Glomerular visceral epithelial cell (primary cell): ENCODE data around the gene ARID2.

Experiments used
- DNase-seq: peaks from one replicate; pipeline ENCODE4 v3.0.0-alpha.2; 2016; ENCODE audit errors: extremely low spot score

ARID2 gene

DNA sequence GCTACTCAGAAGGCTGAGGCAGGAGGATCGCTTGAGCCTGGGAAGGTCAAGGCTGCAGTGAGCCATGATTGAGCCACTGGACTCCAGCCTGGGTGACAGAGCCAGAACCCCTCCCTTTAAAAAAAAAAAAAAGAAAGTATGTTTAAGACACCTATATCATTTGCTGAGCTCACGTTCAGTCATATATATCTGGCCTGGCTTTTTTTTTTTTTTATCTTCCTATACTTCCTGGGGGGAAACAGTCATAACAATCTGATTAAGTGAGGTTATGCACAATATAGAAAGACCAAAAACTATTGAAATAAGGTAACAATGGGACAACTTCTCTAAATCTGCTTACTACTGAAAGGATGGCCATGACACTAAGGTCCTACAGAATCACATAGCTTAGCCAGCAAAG lies 9.4 kb upstream of the ARID2 start:
- DNase-seq, result no peak

DNA sequence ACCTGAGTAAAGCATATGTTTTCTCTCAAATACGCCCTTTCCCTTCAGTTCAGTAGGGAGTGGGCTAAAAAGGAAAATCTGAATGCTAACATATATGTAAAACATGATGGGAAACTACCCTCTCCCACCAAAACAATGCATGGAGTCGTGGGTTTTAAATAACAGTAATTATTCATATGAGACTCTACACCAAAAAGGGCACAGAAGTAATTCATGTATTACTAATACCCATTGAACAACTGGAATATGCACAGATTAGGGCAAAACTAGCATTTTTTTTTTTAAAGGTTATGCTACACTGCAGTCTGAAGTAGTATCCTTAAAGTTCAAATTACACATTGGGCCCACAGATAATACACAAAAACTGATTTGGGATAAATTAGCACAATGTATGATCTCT lies 8.1 kb upstream of the ARID2 start:
- no peak for DNase-seq

DNA sequence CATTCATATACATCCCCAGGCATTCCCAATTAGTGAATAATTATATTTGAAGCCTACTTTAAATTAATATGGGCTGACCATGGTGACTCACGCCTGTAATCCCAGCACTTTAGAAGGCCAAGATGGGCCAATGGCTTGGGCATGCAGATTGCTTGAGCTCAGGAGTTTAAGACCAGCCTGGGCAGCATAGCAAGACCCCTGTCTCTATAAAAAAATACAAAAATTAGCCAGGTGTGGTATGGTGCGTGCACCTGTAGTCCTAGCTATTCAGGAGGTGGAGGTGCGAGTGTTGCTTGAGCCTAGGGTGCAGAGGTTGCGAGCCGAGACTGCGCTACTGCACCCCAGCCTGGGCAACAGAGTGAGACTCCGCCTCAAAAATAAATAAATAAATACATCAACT lies 7.6 kb upstream of the ARID2 start:
- DNase-seq, result no peak

DNA sequence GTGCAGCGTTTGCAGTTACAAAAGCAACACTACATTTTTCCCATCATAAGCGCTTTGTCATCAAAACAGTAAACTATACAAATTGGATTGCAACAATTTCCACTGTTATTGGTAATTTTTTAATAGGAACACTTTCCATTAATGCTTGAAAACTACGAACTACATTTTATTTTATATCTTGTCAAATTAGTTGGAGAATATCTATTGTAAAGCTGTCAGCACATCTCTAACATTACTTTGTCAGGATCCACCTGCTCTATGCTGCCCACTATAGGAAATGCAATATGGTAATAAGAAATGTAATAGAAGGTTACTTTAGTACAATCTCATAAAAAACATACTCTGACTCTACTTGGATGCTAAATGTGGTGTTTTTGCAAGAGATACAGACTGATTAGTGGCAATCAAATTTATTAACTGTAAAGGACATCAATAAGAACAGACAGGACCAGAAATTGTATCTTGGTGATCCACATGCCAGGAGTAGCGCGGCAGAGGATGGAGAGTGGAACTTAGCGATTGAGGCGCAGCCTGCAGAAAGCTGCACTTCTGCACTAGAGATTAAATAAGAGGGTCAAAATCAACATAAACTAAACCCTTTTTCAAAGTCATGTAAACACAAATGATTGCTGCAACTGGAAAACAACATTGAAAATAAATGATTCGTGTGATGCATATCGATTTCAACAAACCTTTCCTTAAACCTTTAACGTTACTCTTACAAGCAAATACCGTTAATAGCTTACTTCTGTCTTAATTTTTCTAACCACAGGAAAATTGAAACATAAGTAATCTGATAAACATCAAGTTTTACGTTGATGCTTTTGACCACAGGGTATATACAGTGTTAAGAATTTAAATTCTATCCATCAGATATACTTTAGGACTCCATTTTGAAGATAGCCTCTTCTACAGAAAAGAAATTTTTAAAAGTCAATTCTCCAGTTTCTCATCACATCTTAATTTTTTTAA lies 3.6 kb upstream of the ARID2 start:
- DNase-seq, result peak; percentile 35

DNA sequence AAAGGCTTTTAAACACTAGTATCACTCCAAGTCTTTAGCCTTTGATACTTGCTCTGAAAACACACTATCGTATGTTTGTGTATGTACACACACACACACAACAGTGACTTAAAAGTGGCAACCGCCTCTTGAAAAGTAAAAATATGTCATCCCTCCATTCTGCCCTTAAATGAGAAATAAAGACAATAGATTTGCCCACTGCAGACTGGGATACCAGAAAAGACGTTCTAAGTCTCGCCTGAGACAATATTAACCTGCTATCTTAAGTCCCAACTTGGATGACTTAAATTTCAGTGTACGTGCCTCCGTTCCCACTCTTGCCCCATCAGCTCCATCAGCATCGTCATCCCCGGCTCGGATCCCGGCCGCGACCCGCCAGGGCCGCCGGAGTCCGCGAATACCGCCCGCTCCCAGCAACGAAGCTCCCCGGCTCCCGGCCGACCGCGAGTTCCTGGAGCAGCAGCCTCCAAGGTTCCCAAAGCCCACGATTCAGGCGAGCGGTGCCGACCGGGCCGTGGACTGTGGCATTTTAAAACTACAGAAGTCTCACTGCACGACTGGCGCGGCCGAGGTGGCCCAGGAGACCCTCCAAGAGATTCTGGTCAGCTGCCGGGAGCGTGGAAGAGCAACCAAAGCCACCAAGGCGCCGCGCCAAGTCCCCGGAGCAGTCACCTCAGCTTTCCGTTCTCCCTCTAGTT lies 2.8 kb upstream of the ARID2 start:
- peak; percentile 38 for DNase-seq

DNA sequence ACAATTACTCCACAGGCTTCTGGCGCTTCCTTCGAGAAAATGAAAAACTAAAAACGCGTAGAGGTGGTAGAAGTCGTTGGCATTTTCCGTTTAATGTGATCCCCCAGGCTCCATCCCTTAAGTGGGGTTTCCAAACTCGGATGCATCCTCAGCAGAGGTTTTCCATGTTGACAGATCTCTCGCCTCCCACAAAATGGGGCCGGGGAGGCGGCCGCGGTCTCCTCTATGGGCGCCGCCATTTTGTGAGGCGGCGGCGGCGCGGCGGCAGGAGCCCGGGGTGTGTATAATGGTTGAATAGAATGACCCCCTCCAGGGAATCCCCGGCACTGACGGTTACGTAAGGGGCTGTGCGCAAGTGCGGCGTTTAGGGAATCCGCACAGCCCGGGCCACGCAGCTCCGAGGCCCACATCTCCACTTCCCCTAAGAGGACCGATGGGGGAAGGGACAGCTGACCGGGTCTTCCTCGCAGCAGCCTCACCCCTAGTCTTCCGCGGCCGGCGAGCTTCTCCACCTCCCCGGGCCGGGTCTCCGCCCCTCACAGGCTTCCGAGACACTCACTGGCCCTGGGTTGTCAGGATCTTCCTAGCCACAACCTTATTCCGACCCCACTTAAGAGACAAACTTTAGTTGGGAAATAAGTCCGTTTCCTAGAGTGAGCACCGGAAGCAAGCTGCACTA lies 2.1 kb upstream of the ARID2 start:
- DNase-seq, result peak; percentile 98

DNA sequence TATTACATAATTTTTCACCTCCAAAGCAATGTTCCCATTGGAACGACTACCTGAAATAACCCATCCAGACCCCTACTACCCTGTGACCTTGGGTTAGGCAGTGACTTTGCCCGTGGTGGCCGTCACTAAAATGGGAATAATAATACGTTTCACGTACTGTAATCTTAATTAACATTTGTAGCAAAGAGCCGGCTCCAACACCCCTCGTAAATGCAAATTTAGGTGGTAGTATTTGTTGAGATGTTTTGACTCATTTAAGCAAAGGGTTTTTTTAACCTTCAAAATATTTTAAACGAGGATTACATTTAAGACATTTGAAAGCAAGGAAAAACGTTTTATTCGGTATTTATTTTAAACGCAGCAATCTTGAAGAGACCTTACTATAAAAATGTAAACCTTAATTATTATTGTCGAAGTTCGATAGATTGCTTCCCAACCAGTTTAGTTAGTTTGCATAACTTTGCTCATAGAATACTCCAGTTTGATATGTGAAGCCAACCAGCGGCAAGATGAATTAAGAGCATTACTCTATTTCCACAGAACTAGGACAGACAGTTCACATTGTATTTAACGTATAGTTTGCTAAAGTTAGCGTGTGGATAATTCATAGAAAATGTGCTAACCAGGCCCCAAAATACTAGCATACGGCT lies 1.4 kb upstream of the ARID2 start:
- no peak for DNase-seq

DNA sequence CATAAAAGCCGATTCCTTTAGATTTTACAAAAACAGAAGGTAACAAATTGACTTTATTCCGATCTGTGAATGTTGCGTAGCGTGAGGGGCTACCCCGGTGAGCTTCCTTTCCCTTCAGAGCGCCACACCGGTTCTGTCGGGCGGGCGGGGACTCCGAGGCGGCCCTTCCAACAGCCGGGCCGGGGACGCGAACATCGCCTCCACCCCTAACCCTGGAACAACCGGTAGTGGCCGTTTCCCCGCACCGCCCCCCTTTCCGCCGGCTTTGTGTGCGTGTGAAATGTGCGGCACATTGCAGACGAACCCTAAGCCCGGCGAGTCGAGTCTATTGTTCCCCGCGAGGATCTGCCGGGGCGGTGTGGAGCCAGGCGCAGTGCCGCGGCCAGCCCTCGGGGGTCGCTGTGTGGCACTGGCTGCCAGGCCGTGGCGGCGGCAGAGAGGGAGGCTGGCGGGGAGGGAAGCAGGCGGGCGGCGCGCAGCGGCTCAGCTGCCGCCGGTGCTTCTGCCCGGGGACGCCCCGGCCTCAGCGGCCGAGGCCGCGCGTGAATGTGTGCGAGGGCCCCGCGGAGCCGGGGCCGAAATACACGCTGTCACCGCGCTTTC lies 775 bp upstream of the ARID2 start:
- DNase-seq, result peak; percentile 96

DNA sequence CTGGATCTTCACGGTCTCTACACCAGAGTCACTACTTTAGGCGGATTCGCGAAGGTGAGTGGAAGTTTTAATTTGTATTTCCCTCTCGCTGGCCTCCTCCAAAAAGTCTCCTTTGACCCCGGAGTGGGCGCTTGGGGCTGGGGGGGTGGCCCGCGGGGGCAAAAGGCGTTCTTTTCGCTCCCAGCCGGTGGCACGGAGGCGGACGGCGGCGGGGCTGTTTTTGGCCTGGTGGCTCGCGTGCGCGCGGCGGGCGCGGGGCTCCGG lies 510 bp downstream of the ARID2 start:
- DNase-seq, result no peak

DNA sequence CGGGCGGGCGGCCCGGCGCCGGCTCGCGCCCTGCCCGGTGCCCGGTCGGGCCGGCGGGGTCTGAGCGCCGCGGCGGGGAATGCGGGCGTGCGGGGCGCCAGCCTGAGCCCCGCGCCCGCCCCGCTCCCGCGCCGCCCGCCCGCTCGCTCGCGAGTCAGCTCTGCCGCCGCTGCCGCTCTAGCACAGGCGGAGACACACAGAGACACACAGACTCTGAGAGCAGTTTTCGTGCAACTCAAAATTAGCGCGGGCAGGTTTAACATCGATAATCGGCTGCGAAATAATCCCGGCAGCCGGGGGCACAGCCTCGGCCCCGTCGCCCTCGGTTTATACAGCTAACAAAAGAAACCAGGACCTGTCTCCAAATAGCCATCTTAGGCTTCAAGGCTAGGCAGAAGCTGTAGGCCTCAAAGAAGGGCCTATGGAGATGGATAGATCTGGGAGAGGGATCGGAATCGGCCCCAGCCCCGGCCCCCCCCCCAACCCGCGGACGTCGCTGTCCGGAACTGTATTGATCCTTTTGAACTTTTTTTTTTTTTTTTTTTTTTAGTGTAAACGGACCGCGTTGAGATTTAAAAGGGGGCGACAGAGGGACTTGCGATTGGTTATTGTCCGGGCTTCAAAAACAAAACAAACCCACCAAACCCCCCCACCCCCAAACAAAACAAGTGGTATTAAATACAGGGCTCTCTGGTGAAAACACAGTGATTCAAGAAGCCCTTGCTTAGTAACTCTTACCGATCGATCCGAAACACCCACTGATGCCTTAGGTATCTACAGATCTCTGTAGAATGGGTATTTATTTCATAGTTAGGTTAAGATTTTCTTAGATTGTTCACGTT lies 1.1 kb downstream of the ARID2 start:
- DNase-seq, result peak; percentile 54

DNA sequence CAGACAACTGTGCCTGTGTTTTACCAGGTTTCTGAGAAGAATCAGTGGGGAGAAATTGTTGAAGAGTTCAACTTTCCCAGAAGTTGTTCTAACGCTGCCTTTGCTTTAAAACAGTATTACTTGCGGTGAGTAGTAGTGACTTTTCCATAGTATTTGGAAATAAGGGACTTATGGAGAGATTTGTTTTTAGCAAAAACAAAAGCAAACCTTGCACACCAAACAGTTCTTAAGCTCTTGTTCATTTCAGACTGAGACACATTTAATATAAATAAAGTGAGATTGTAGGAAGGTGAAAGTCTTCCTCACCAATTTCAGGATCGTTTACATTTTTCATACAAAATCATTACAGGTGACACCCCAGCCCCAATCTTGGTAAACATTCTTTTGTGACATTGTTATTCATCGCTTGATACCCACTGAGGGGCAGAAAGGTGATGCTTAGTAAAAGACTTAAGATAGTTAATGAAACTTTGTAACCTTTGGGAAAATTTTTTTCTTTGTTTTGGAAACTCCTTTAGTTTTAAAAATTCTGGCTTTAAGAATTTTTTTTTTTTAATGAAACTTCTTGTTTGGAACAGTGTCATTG lies 1.8 kb downstream of the ARID2 start:
- no peak for DNase-seq

DNA sequence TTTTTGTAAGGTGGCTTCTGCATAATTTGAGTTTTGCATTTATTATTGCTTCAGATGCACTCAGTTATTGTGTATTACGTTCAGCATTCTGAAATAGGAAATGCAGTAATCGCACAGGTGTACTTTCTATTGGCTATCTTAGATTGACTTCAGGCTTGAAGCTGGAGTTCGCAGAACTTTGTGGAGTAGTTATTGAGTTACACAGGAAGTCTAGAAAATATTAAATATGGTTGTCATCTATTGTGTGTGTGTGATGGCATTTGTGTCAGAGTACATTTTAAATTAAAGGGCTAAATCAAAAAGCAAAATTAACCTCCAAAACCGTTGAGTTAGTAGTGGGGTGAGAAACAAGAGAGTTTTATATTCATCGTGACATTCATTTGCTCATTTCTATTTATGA lies 2.7 kb downstream of the ARID2 start:
- DNase-seq, result peak; percentile 37

DNA sequence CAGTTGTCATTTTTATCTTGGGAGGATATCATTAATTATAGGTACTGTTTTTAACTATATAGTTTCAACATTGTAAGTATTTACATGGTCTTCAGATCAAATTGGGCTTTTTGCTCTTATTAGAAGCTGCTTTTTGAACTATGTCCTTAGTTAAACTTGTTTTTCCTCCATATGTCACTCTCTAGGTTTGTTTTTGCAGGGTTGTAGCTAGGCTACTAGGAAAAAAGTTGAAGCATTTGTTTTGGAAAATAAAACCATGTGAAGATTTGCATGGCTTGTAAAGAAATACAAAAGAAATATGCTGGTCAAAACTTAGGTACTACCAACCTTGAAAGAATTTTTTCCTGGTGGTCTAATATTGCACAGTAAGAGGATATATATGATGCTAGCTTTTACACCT lies 3.4 kb downstream of the ARID2 start:
- DNase-seq, result no peak

DNA sequence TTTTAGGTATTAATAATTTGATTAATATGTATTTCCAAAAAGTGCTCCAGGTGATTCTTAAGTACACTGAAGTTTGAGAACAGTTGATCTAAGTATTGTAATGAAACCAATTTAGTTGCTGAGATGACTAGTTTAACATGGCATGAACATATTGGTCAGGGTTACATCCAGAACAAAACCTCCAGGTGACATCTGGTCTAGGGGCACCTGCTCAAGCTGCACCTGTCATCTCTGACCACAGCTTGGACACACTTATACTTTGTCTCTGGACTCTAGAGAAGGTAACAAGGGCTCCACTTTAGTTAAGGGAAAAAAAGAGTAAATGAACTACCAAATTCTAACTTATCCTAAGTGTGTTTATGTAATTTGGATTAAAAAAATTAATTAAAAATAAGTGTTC lies 8.1 kb downstream of the ARID2 start:
- no peak for DNase-seq

DNA sequence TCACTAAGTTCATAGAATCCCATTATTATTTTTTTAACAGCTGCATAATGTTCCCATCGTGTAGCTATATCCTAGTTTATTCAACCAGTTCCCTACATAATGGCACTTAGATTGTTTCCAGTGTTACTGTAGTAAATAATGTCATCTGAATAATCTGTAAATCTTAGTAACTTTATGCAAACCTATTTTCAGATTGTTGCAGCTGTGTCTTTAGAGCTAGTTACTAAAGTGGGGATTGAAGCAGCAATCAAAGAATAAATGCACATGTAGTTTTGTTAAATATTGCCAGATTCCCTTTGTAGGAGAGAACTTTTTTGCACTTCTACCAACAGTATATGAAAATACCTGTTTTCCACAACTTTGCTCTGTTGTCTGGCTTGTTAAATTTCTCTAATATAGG lies 13.1 kb downstream of the ARID2 start:
- DNase-seq, result no peak

DNA sequence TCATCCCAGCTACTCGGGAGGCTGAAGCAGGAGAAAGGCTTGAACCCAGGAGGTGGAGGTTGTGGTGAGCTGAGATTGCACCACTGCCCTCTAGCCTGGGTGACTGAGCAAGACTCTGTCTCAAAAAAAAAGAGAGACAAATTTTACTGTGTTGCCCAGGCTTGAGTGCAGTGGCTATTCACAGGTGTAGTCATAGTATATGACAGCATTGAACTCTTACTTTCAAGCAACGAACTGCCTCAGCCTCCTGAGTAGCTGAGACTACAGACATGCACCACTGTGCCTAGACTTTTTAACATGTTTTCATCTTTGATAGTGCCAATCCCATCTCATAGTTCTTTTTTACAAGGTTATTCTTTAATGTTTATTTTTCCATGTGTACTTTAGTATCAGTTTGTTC lies 13.7 kb downstream of the ARID2 start:
- no peak for DNase-seq

DNA sequence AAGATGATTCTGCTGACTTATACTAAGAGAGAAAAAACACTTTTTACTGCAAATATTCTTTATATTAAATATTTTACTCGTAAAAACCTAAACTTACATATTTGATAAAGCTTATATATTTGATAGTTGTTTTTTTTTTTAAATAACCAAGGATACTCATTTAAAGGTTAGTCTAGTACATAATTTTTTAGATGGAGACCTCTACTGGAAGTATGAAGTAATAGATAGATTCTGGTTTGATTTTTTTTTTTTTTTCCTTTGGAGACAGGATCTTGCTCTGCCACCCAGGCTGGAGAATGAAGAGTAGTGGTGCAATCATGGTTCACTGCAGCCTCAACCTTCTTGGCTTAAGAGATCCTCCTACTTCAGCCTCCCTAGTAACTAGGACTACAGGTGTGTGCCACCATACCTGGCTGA lies 16.4 kb downstream of the ARID2 start:
- DNase-seq, result no peak

DNA sequence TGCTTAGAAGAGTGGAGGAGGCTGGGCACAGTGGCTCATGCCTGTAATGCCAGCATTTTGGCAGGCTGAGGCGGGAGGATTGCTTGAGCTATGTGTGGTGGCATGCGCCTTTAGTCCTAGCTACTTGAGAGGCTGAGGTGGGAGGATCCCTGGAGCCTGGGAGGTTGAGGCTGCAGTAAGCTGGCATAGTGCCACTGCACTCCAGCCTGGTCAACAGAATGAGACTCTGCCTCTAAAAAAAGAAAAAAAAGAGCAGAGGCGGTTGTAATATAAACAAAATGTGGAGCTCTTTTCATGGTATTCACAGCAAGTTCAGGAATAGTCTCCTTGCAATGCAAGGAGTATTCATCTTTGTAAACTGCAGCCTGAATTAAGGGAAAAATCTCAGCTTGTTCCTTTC lies 27.2 kb downstream of the ARID2 start:
- no peak for DNase-seq

DNA sequence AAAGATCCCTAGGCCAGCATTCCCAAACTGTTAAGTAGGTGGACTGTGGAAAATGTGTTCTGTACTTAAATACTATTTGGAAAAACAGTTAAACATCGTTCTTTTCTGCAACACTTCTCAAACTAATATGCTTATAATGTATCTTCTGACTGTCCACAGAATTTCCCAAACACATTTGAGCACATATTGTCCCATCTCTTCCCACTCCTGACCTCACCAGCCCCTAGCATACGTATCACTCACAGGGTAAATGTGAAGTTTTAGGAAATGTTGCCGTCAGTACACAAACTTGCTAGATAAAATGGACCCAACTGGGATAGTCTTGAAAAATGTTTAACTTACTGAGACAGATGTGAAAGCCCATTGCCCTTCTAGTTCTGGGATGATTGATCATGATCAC lies 27.7 kb downstream of the ARID2 start:
- no peak for DNase-seq

DNA sequence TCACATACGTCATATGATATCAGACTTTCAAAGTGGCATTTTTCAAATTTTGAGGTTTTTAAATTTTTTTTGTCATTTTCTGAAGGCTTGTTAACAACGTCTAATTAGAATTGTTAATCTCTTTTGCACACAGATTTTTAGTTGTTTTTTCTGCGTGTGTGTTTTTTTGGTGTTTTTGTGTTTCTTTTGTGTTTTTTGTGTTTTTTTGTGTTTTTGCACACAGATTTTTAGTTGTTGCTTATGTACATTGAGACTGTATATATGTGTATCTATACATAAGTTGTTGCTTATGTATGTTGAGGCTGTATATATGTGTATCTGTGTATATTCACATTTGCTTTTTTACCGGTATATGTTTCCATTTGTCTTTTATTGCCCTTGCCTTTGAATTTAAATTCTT lies 30.8 kb downstream of the ARID2 start:
- no peak for DNase-seq
